ENCODE measurements around the gene FMO2.

GRCh38 chr1:171179318-171180227 lies 5.5 kb upstream of the FMO2 start:
- no peak for TF ChIP-seq JUND (IDR thresholded peaks at IDR 0.05; ENCODE audit: low read length)
- no peak for TF ChIP-seq CTCF (IDR thresholded peaks at IDR 0.05; ENCODE audit: control extremely low read depth in 1 of 3, insufficient read depth in 1 of 3, low read depth in 1 of 3, low read length in 3 of 3)
- TF ChIP-seq POLR2A (IDR thresholded peaks at IDR 0.05; ENCODE audit: control extremely low read depth in 1 of 2, low read depth in 2 of 2, low read length in 2 of 2): no peak
- no peak for TF ChIP-seq TCF12 (IDR thresholded peaks at IDR 0.05; ENCODE audit: low read depth, low read length)
- no peak for TF ChIP-seq GABPA (IDR thresholded peaks at IDR 0.05; ENCODE audit: borderline replicate concordance, insufficient read depth, low read length)
- no peak for TF ChIP-seq EP300 (IDR thresholded peaks at IDR 0.05; ENCODE audit: borderline replicate concordance in 1 of 2, low read depth in 2 of 2, low read length in 2 of 2)
- no peak for TF ChIP-seq RXRA (IDR thresholded peaks at IDR 0.05; ENCODE audit: insufficient read depth, low read depth, low read length)
- no peak for TF ChIP-seq SIN3A (conservative IDR thresholded peaks at IDR 0.05 in 1 of 2, IDR thresholded peaks at IDR 0.05 in 1 of 2; ENCODE audit: low read depth in 1 of 2, low read length in 2 of 2)
- no peak for TF ChIP-seq JUN (IDR thresholded peaks at IDR 0.05; ENCODE audit: low read depth, low read length)
- TF ChIP-seq SIRT6 (IDR thresholded peaks at IDR 0.05; ENCODE audit: low read length): no peak
- no peak for TF ChIP-seq USF2 (IDR thresholded peaks at IDR 0.05; ENCODE audit: low read length)
- TF ChIP-seq POLR2AphosphoS5 (IDR thresholded peaks at IDR 0.05; ENCODE audit: low read depth, low read length): no peak
- TF ChIP-seq TBP (IDR thresholded peaks at IDR 0.05; ENCODE audit: low read depth, low read length): no peak

All from H1 (cell line).